PC-9 (cell line): ENCODE results near the gene CWC27. TPM values are rescaled to one million over a fixed set of nuclear protein-coding genes. Genes with fewer than 3 reads are reported as not detected.

Experiments used
- BruUV-seq: library from RNA; stranded (reverse); fragments of 400-500 nt; replicated peaks from 2 replicates; lab custom pipeline; 2021; lab: Mats Ljungman, UMichigan
- CTCF ChIA-PET: fragments of 300-600 bp; sonication (Branson Sonifier 250); formaldehyde crosslinking; loops from one replicate; lab custom pipeline; 2022; ENCODE audit warnings: antibody characterized with exemption; lab: Charles Lee
- POLR2A ChIA-PET: fragments of 300-600 bp; sonication (Branson Sonifier 250); formaldehyde crosslinking; loops from one replicate; lab custom pipeline; 2022; ENCODE audit warnings: antibody characterized with exemption; ENCODE audit not compliant: unreplicated experiment; lab: Charles Lee
- DNase-seq, 2 experiments: peaks; one replicate each; pipeline versions ENCODE4 v3.0.0 to v3.0.0-alpha.2; 2015 to 2022; ENCODE audit warnings: mixed read lengths in 1 of 2
- H2AFZ ChIP-seq: fragments of 200-600 bp; sonication (generic); 2 replicates; pipeline ENCODE4 v1.8.1; 2017; ENCODE audit warnings: antibody characterized with exemption
- H3F3A ChIP-seq: fragments of 200-600 bp; sonication (generic); 2 replicates; pipeline ENCODE4 v1.8.1; 2017; ENCODE audit warnings: antibody characterized with exemption, mild to moderate bottlenecking, low read depth; ENCODE audit not compliant: insufficient read depth
- H3K27ac ChIP-seq: fragments of 200-600 bp; sonication (generic); 2 replicates; pipeline ENCODE4 v1.6.1; 2016; ENCODE audit warnings: mixed run types
- H3K27me3 ChIP-seq: fragments of 200-600 bp; sonication (generic); 2 replicates; pipeline ENCODE4 v1.6.1; 2016; ENCODE audit warnings: low read depth, mixed run types; ENCODE audit not compliant: insufficient read depth
- H3K36me3 ChIP-seq: fragments of 200-600 bp; sonication (generic); 2 replicates; pipeline ENCODE4 v1.6.1; 2016; ENCODE audit warnings: low read depth, mixed run types
- H3K4me1 ChIP-seq: fragments of 200-600 bp; sonication (generic); replicated peaks from 2 replicates; pipeline ENCODE4 v1.6.1; 2016; ENCODE audit warnings: mixed run types; ENCODE audit not compliant: insufficient read depth
- H3K4me2 ChIP-seq: fragments of 200-600 bp; sonication (generic); 2 replicates; pipeline ENCODE4 v1.6.1; 2017; ENCODE audit warnings: mixed run types
- H3K4me3 ChIP-seq: fragments of 200-600 bp; sonication (generic); 2 replicates; pipeline ENCODE4 v1.6.1; 2016; ENCODE audit warnings: mixed run types
- H3K79me2 ChIP-seq: fragments of 200-600 bp; sonication (generic); 2 replicates; pipeline ENCODE4 v1.6.1; 2017; ENCODE audit warnings: low read depth, mixed run types
- H3K9me2 ChIP-seq: fragments of 200-600 bp; sonication (generic); 2 replicates; pipeline ENCODE4 v1.8.1; 2017; ENCODE audit warnings: mild to moderate bottlenecking; ENCODE audit not compliant: insufficient read depth
- H3K9me3 ChIP-seq: fragments of 200-600 bp; sonication (generic); 2 replicates; pipeline ENCODE4 v1.8.1; 2016; ENCODE audit warnings: low read depth; ENCODE audit not compliant: insufficient read depth
- H4K20me1 ChIP-seq: fragments of 200-600 bp; sonication (generic); 2 replicates; pipeline ENCODE4 v1.8.1; 2017; ENCODE audit not compliant: insufficient read depth
- CTCF ChIP-seq: fragments of 200-600 bp; sonication (generic); conservative IDR thresholded peaks from 2 replicates; pipeline ENCODE4 v1.6.1; 2017; ENCODE audit warnings: mixed run types, antibody characterized with exemption, mild to moderate bottlenecking, moderate library complexity
- EZH2 ChIP-seq: fragments of 200-600 bp; sonication (generic); IDR thresholded peaks from 2 replicates; pipeline ENCODE4 v1.8.0; 2017; ENCODE audit warnings: antibody characterized with exemption, low read depth
- intact Hi-C: fragments of 100-400 bp; cut with micrococcal nuclease; formaldehyde crosslinking; loops from one replicate; pipeline ENCODE4 v1.10.0; 2022; ENCODE audit not compliant: unreplicated experiment
- total RNA-seq: library from RNA; stranded (reverse); gene quantifications from 2 replicates; pipeline ENCODE4 v1.2.3, GENCODE V29; 2021

CWC27 gene
- total RNA-seq, 1 experiment from 2014 or later: 24.1 TPM

DNA sequence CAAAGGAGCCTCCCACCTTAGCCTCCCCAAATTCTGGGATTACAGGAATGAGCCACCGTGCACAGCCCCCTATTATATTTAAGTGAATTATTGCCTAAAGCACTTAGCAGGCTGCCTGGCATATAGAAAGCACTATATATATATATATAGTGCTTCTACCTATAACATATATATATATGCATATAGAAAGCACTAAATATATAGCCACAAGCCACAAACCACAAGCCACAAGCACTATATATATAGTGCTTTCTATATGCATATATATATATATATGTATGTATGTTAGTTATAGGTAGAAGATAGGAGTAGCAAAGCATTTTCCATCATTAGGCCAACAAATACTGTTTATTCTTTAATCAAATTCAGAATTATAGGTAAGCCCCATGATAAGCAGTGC, 185.8 kb downstream of the CWC27 start:
- ChIA-PET POLR2A (no interaction called here), CTCF (no interaction called here)
- Histone ChIP-seq H3K9me2 (no peaks in the 10 kb centered on the region), H3F3A (no peaks in the 10 kb centered on the region), H3K9me3 (0 out of 2 replicates have a peak, but pooled peaks cover 5% of the 10 kb centered on the region), H3K4me1 (no peaks in the 10 kb centered on the region), H4K20me1 (no peaks in the 10 kb centered on the region), H3K27me3 (no peaks in the 10 kb centered on the region), H2AFZ (no peak overlapping the region), H3K4me2 (no peak overlapping the region), H3K36me3 (no peaks in the 10 kb centered on the region), H3K4me3 (no peak overlapping the region), H3K27ac (no peak overlapping the region), H3K79me2 (no peaks in the 10 kb centered on the region)
- TF ChIP-seq CTCF (no peak), EZH2 (no peak)
- DNase-seq: no peak
- intact Hi-C loops: loop anchor here (10.0 kb wide), 1 partner anchor 250 kb away; no protein-coding TSS in a partner anchor
- no TSS peak for BruUV-seq

- H3K27ac ChIP-seq: no peak overlapping the region
- CTCF ChIA-PET: interaction anchor here (0.9 kb wide), 1 partner anchor 525 kb away, joined by 3 read pairs; no protein-coding TSS in a partner anchor
- no peak for DNase-seq
Measured at GRCh38 chr5:64958757-64959391, 190.1 kb downstream of the CWC27 start.

GRCh38 chr5:64963278-64963677, 194.5 kb downstream of the CWC27 start:
- CTCF ChIA-PET: no interaction called here
- peaks cover 11% of the 10 kb centered on the region for H3K9me3 ChIP-seq
- BruUV-seq: no TSS peak

More at GRCh38 chr5:64958757-64959391, 190.1 kb downstream of the CWC27 start:
- TF ChIP-seq CTCF (peak; percentile 74), EZH2 (no peak)
- Histone ChIP-seq H3K79me2 (no peaks in the 10 kb centered on the region), H3K27me3 (no peaks in the 10 kb centered on the region), H3K4me2 (no peak overlapping the region), H3K9me2 (no peaks in the 10 kb centered on the region), H4K20me1 (no peaks in the 10 kb centered on the region), H3F3A (no peaks in the 10 kb centered on the region), H3K4me3 (no peak overlapping the region), H3K36me3 (no peaks in the 10 kb centered on the region), H3K9me3 (peaks cover 7% of the 10 kb centered on the region; the same call in 1 of the 2 replicates), H3K4me1 (no peaks in the 10 kb centered on the region), H2AFZ (no peak overlapping the region)
- BruUV-seq: no TSS peak
- intact Hi-C loops: loop anchor here (1.0 to 10.0 kb wide), 4 partner anchors 143 to 523 kb away; no protein-coding TSS in a partner anchor
- POLR2A ChIA-PET: no interaction called here

More at GRCh38 chr5:64963278-64963677, 194.5 kb downstream of the CWC27 start:
- no peaks in the 10 kb centered on the region for H3K9me2 ChIP-seq
- H3K4me2 ChIP-seq: no peak overlapping the region
- DNase-seq: no peak
- H4K20me1 ChIP-seq: no peaks in the 10 kb centered on the region
- POLR2A ChIA-PET: no interaction called here
- H3K27me3 ChIP-seq: no peaks in the 10 kb centered on the region
- no peak overlapping the region for H3K4me3 ChIP-seq
- TF ChIP-seq CTCF (no peak), EZH2 (no peak)
- H3K27ac ChIP-seq: no peak overlapping the region
- H3K36me3 ChIP-seq: no peaks in the 10 kb centered on the region
- no peaks in the 10 kb centered on the region for H3K79me2 ChIP-seq
- H3K4me1 ChIP-seq: no peaks in the 10 kb centered on the region
- H2AFZ ChIP-seq: no peak overlapping the region
- no peaks in the 10 kb centered on the region for H3F3A ChIP-seq
- intact Hi-C loops: no loop called here
